ENCODE data around the gene CCT4. TPM values are rescaled to one million over a fixed set of nuclear protein-coding genes. Genes with fewer than 3 reads are reported as not detected.
A peak's percentile ranks its signal among the peaks of the same experiment; 100 is the strongest.
"Not testable (repeated sequence)": the region's sequence is repeated elsewhere in the genome, so short reads cannot be mapped to it uniquely, and the experiment has no call there.

The CCT4 gene
- total and polyA plus RNA-seq, 3 experiments from 2014 or later, result 134 to 361 (median 331) TPM

DNA sequence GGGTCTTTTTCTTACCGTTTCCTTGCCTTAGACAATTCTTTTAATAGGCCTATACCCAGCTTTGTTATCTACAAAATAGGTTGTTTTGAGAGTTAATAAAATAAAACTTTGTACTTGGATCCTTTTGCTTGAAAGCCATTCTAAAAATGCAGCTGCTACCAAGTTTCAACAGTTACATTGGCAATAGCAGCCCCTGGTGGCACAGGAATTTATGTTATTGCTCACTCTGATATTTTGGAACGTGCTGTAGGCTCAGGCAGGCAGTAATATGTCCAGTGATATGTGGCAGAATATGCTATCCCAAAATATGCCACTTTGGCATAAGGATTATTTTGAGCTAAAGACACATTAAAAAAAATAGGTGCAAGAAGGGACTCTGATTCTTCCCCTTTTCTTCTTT is 10.4 kb upstream of the CCT4 start:
- H3K36me3 Mint-ChIP-seq, result no peaks in the 10 kb centered on the region
- CTCF ChIA-PET, result no interaction called here
- POLR2A ChIA-PET, result no interaction called here

DNA sequence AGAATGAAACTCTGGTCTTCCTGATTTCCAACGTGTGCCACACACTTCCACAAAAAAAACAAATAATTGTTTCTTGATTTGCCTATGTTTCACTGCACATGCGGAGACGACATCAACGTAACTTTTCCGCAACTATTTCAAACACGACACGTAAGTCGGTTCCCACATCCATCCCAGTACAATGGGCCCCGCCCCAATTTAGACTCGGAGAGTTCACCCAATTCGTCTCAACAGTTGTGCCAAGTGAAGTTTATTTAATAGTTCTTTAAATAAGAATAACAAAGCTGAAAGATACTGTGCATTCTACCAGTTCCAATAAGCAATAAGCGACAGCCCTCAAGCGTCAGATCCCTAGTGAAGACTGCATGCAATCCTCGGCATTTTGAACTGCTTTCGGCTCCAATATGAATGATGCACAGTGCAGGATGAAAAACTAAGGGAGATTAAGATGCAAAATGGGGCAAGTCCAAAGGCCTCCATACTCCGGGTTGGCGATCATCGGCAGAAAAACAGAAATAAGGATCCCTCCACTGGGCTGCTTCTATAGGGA is 664 bp downstream of the CCT4 start:
- Mint-ChIP-seq H3K4me1 (peaks cover 24 to 37% (median 32%) of the 10 kb centered on the region in 3 donors), H3K36me3 (peaks cover 0 to 45% (median 2%) of the 10 kb centered on the region in 3 donors), H3K27me3 (peaks cover 0 to 6% of the 10 kb centered on the region in 2 donors), H3K4me3 (peak overlapping the region; percentile 97 to 100 (median 99)), H3K27ac (peak overlapping the region; percentile 97 to 100 (median 100)), H3K9me3 (no peaks in the 10 kb centered on the region)
- H3K27ac ChIP-seq (ENCODE audit: low read depth, low read length), result peak overlapping the region; percentile 96
- H3K4me1 ChIP-seq (ENCODE audit: insufficient read depth, low read length), result peaks cover 19% of the 10 kb centered on the region
- no peak for DNase-seq
- POLR2A ChIA-PET, result no interaction called here
- H3K9me3 ChIP-seq (ENCODE audit: low read length), result no peaks in the 10 kb centered on the region
- H3K4me3 ChIP-seq (ENCODE audit: low read length), result peak overlapping the region; percentile 98
- CTCF ChIA-PET, result no interaction called here
- H3K27me3 ChIP-seq (ENCODE audit: insufficient read depth, low read length, poor library complexity, severe bottlenecking), result no peaks in the 10 kb centered on the region
- H3K36me3 ChIP-seq (ENCODE audit: insufficient read depth, low read length), result peaks cover 15% of the 10 kb centered on the region

More for the DNA sequence above, 10.4 kb upstream of the CCT4 start:
- H3K4me1 ChIP-seq (ENCODE audit: insufficient read depth, low read length), result no peaks in the 10 kb centered on the region
- H3K27me3 ChIP-seq (ENCODE audit: insufficient read depth, low read length, poor library complexity, severe bottlenecking), result no peaks in the 10 kb centered on the region
- H3K4me1 Mint-ChIP-seq, result no peaks in the 10 kb centered on the region
- no peaks in the 10 kb centered on the region for H3K9me3 Mint-ChIP-seq
- H3K4me3 ChIP-seq (ENCODE audit: low read length), result no peak overlapping the region
- no peaks in the 10 kb centered on the region for H3K36me3 ChIP-seq (ENCODE audit: insufficient read depth, low read length)
- H3K27me3 Mint-ChIP-seq, result no peaks in the 10 kb centered on the region
- H3K4me3 Mint-ChIP-seq, result no peak overlapping the region
- DNase-seq, result no peak
- H3K27ac ChIP-seq (ENCODE audit: low read depth, low read length), result no peak overlapping the region
- no peaks in the 10 kb centered on the region for H3K9me3 ChIP-seq (ENCODE audit: low read length)
- no peak overlapping the region for H3K27ac Mint-ChIP-seq

DNA sequence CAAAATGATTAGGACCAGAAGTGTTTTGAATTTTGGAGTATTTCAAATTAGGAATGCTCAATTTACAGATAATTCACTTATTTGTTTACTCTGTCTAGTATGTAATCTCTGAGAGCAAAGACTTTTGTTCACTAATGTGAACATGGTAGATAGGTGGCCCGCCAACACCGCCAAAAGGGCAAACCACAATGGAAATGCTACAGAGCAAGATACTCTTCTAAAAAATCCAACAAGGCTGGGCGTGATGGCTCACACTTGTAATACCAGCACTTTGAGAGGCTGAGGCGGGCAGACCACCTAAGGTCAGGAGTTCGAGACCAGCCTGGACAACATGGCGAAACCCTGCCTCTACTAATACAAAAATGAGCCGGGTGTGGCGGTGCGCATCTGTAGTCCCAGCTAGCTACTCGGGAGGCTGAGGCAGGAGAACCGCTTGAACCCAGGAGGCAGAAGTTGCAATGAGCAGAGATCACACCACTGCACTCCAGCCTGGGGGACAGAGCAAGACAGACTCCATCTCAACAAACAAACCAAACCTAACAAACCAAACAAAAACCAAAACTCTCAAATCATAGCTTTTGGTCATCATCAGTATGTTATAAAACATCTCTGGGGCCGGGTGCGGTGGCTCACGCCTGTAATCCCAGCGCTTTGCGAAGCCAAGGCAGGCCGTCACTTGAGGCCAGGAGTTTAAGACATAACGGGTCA is 2.4 kb downstream of the CCT4 start:
- Mint-ChIP-seq H3K27ac (peak overlapping the region; percentile 76 to 100 (median 100)), H3K36me3 (peaks cover 0 to 61% (median 2%) of the 10 kb centered on the region in 3 donors), H3K4me1 (peaks cover 24 to 37% (median 32%) of the 10 kb centered on the region in 3 donors), H3K4me3 (peak overlapping the region; percentile 97 to 100 (median 99)), H3K9me3 (no peaks in the 10 kb centered on the region), H3K27me3 (peaks cover 0 to 6% of the 10 kb centered on the region in 2 donors)
- CTCF ChIA-PET, result no interaction called here
- H3K4me3 ChIP-seq (ENCODE audit: low read length), result peak overlapping the region; percentile 98
- POLR2A ChIA-PET, result interaction anchor here (0.8 kb wide), 1 partner anchor 124 kb away, joined by 4 read pairs; no protein-coding TSS in a partner anchor
- peaks cover 19% of the 10 kb centered on the region for H3K4me1 ChIP-seq (ENCODE audit: insufficient read depth, low read length)
- peaks cover 25% of the 10 kb centered on the region for H3K36me3 ChIP-seq (ENCODE audit: insufficient read depth, low read length)
- peak overlapping the region; percentile 96 for H3K27ac ChIP-seq (ENCODE audit: low read depth, low read length)
- no peaks in the 10 kb centered on the region for H3K9me3 ChIP-seq (ENCODE audit: low read length)
- no peak for DNase-seq
- H3K27me3 ChIP-seq (ENCODE audit: insufficient read depth, low read length, poor library complexity, severe bottlenecking), result no peaks in the 10 kb centered on the region

DNA sequence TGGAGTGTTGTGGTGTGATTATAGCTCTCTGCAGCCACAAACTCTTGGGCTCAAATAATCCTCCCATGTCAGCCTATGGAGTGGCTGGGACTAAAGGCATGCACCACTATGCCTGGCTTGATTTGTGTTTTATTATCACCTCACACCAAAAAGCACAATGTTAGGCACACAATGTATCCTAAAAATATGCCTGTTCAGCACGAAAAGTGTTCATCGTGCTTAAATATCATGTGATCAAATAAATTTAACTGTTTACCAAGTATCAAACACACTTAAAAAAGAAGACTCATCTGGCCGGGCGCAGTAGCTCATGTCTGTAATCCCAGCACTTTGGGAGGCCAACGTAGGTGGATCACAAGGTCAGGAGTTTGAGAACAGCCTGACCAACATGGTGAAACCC is 5.6 kb downstream of the CCT4 start:
- Histone ChIP-seq H3K4me3 (ENCODE audit: low read length) (no peak overlapping the region), H3K36me3 (ENCODE audit: insufficient read depth, low read length) (peaks cover 50% of the 10 kb centered on the region), H3K27me3 (ENCODE audit: insufficient read depth, low read length, poor library complexity, severe bottlenecking) (no peaks in the 10 kb centered on the region), H3K9me3 (ENCODE audit: low read length) (no peaks in the 10 kb centered on the region), H3K27ac (ENCODE audit: low read depth, low read length) (no peak overlapping the region), H3K4me1 (ENCODE audit: insufficient read depth, low read length) (peaks cover 19% of the 10 kb centered on the region)
- no peak overlapping the region for H3K4me3 Mint-ChIP-seq
- no peaks in the 10 kb centered on the region for H3K9me3 Mint-ChIP-seq
- no peak for DNase-seq
- ChIA-PET POLR2A (no interaction called here), CTCF (interaction anchor here (0.6 kb wide), 1 partner anchor 1708 kb away, joined by 3 read pairs; no protein-coding TSS in a partner anchor)
- H3K36me3 Mint-ChIP-seq, result peaks cover 0 to 81% (median 2%) of the 10 kb centered on the region in 3 donors
- peaks cover 0 to 2% of the 10 kb centered on the region in 2 donors for H3K27me3 Mint-ChIP-seq
- peak overlapping the region in 1 of 8 donors; percentile 15 for H3K27ac Mint-ChIP-seq
- H3K4me1 Mint-ChIP-seq, result peaks cover 19 to 24% (median 23%) of the 10 kb centered on the region in 3 donors

DNA sequence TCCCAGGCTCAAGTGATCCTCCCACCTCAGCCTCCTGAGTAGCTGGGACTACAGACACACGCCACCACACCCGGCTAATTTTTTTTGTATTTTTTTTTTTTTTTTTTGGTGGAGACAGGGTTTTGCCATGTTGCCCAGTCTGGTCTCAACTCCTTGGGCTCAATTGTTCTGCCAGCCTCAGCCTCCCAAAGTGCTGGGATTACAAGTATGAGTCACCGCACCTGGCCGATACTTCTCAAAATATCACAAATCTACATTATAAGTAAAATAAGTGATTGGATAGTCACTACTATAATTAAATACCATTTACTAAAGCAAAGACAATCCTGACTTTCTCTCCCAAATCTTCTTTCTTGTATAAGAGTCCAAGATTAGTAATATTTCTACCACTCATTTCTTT is 9.1 kb downstream of the CCT4 start:
- DNase-seq; H3K9me3 Mint-ChIP-seq; H3K4me3 Mint-ChIP-seq; H3K4me1 Mint-ChIP-seq; H3K27me3 ChIP-seq (ENCODE audit: insufficient read depth, low read length, poor library complexity, severe bottlenecking); H3K27me3 Mint-ChIP-seq; H3K4me3 ChIP-seq (ENCODE audit: low read length); H3K9me3 ChIP-seq (ENCODE audit: low read length); CTCF ChIA-PET; H3K27ac ChIP-seq (ENCODE audit: low read depth, low read length); POLR2A ChIA-PET; H3K4me1 ChIP-seq (ENCODE audit: insufficient read depth, low read length): not testable (repeated sequence)
- Mint-ChIP-seq H3K36me3 (peaks cover 8 to 88% (median 10%) of the 10 kb centered on the region in 3 donors), H3K27ac (peak overlapping the region in 1 of 8 donors; percentile 69)
- peaks cover 70% of the 10 kb centered on the region for H3K36me3 ChIP-seq (ENCODE audit: insufficient read depth, low read length)

DNA sequence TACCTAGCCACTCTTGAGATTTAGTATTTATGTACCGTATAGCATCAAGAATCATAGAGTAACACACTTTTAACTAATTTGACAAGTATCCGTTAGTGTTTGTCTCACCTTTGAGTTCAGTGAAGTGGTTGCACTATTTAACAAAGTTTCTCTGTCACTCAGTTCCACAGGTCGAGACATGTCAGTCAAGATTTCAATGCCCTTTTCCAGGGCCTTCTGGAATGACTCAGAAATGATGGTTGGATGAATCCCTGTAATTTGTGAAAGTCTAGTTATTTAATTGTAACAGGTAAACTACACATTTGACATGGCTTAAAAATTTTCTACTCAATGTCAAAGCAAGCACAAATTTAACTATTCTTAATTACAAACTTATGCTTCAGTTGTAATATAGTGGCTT is 9.7 kb downstream of the CCT4 start:
- Histone ChIP-seq H3K4me1 (ENCODE audit: insufficient read depth, low read length) (no peaks in the 10 kb centered on the region), H3K27ac (ENCODE audit: low read depth, low read length) (no peak overlapping the region), H3K27me3 (ENCODE audit: insufficient read depth, low read length, poor library complexity, severe bottlenecking) (no peaks in the 10 kb centered on the region), H3K9me3 (ENCODE audit: low read length) (no peaks in the 10 kb centered on the region), H3K36me3 (ENCODE audit: insufficient read depth, low read length) (peaks cover 76% of the 10 kb centered on the region), H3K4me3 (ENCODE audit: low read length) (no peak overlapping the region)
- peaks cover 0 to 2% (median 0%) of the 10 kb centered on the region in 3 donors for H3K4me1 Mint-ChIP-seq
- no peaks in the 10 kb centered on the region for H3K27me3 Mint-ChIP-seq
- peaks cover 8 to 89% (median 10%) of the 10 kb centered on the region in 3 donors for H3K36me3 Mint-ChIP-seq
- DNase-seq, result no peak
- ChIA-PET POLR2A (no interaction called here), CTCF (no interaction called here)
- no peak overlapping the region for H3K4me3 Mint-ChIP-seq
- H3K27ac Mint-ChIP-seq, result no peak overlapping the region
- no peaks in the 10 kb centered on the region for H3K9me3 Mint-ChIP-seq

DNA sequence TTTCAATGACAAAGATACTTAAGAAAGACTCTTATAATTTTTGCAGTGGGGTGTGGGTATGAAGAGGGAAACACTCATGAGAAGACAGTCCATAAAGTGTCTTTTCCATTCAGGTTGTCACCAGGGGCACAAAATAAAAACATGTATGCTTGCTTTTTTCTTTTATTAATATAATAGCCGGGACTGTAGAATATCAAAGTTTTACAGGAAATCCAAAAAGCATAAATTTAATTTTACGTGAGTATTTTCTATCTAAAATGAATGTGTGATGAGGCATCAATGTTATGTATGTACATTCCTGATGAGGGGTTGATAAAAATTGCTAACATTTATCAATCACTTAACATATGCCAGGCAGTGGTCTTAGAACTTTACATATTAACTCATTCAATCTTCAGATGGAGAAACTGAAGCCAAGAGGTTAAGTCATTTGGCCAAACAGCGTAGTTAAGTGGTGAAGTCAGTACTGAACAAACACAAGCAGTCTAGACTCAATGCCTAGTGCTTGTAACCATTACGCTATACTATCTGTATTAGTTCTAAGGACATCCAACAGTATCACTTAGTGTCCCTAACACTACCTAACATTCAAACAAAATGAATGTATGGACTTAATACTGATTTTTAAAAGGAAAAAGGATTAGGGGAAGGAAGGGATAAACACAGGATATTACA is 10.7 kb downstream of the CCT4 start:
- H3K36me3 Mint-ChIP-seq, result peaks cover 8 to 87% (median 13%) of the 10 kb centered on the region in 3 donors

DNA sequence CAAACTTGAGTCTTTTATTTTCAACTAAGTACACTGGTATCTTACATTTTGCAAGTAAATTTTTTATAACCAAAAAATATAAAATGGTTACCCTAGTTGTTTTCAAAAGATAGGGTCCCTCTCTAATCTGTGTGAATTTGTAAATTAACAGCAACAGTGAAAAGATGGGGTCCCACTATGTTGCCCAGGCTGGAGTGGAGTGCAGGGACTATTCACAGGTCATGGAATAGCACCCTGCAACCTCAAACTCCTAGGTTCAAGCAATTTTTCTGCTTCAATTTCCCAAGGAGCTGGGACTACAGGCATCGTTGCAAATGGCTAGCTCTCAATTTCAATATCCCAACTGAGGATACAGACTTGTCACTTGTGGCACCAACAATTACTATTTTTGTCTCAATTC is 12.1 kb downstream of the CCT4 start:
- Histone ChIP-seq H3K4me1 (ENCODE audit: insufficient read depth, low read length) (no peaks in the 10 kb centered on the region), H3K27me3 (ENCODE audit: insufficient read depth, low read length, poor library complexity, severe bottlenecking) (no peaks in the 10 kb centered on the region), H3K9me3 (ENCODE audit: low read length) (no peaks in the 10 kb centered on the region), H3K36me3 (ENCODE audit: insufficient read depth, low read length) (peaks cover 69% of the 10 kb centered on the region), H3K4me3 (ENCODE audit: low read length) (no peak overlapping the region), H3K27ac (ENCODE audit: low read depth, low read length) (no peak overlapping the region)
- CTCF ChIA-PET, result interaction anchor here (1.1 kb wide), 1 partner anchor 22 kb away, joined by 4 read pairs; no protein-coding TSS in a partner anchor
- H3K4me3 Mint-ChIP-seq, result no peak overlapping the region
- H3K4me1 Mint-ChIP-seq, result peaks cover 0 to 3% (median 0%) of the 10 kb centered on the region in 3 donors
- POLR2A ChIA-PET, result no interaction called here
- DNase-seq, result no peak
- H3K27me3 Mint-ChIP-seq, result no peaks in the 10 kb centered on the region
- no peaks in the 10 kb centered on the region for H3K9me3 Mint-ChIP-seq
- H3K36me3 Mint-ChIP-seq, result peaks cover 8 to 84% (median 18%) of the 10 kb centered on the region in 3 donors
- H3K27ac Mint-ChIP-seq, result peak overlapping the region in 1 of 8 donors; percentile 50

More for the DNA sequence above, 10.7 kb downstream of the CCT4 start:
- no peak for DNase-seq
- peaks cover 0 to 2% (median 0%) of the 10 kb centered on the region in 3 donors for H3K4me1 Mint-ChIP-seq
- no peaks in the 10 kb centered on the region for H3K9me3 Mint-ChIP-seq
- no peak overlapping the region for H3K4me3 Mint-ChIP-seq
- no peaks in the 10 kb centered on the region for H3K27me3 Mint-ChIP-seq
- no peaks in the 10 kb centered on the region for H3K27me3 ChIP-seq (ENCODE audit: insufficient read depth, low read length, poor library complexity, severe bottlenecking)
- H3K27ac Mint-ChIP-seq, result peak overlapping the region in 2 of 8 donors; percentile 30 to 43
- ChIA-PET CTCF (no interaction called here), POLR2A (no interaction called here)
- H3K4me1 ChIP-seq (ENCODE audit: insufficient read depth, low read length), result no peaks in the 10 kb centered on the region
- H3K36me3 ChIP-seq (ENCODE audit: insufficient read depth, low read length), result peaks cover 74% of the 10 kb centered on the region
- H3K4me3 ChIP-seq (ENCODE audit: low read length), result no peak overlapping the region
- no peak overlapping the region for H3K27ac ChIP-seq (ENCODE audit: low read depth, low read length)
- no peaks in the 10 kb centered on the region for H3K9me3 ChIP-seq (ENCODE audit: low read length)

Measured in CD8-positive, alpha-beta memory T cell (primary cell).